GM12878 (cell line): ENCODE measurements around the gene ARHGAP15. TPM values are rescaled to one million over a fixed set of nuclear protein-coding genes. Genes with fewer than 3 reads are reported as not detected.
A peak's percentile ranks its signal among the peaks of the same experiment; 100 is the strongest.

Experiments
- ATAC-seq: fragments of 200-7000 bp; cut with Tn5 transposase; 3 replicates; pipeline ENCODE4 v1.9.1; 2020; ENCODE audit warnings: mild to moderate bottlenecking, moderate library complexity
- BruUV-seq: library from RNA; stranded (reverse); fragments of 400-500 nt; replicated peaks from 2 replicates; lab custom pipeline; 2021; lab: Mats Ljungman, UMichigan
- CTCF ChIA-PET: fragments of 300-600 bp; sonication (Branson Sonifier 250); formaldehyde crosslinking; extraction: SDS; loops from one replicate; lab custom pipeline; 2021; ENCODE audit warnings: inconsistent platforms; lab: Yijun Ruan, JAX
- POLR2A ChIA-PET: fragments of 350-600 bp; formaldehyde crosslinking; extraction: SDS; loops from one replicate; lab custom pipeline; 2021; ENCODE audit warnings: inconsistent platforms; lab: Charles Lee
- RAD21 ChIA-PET: fragments of 300-600 bp; sonication (Branson Sonifier 250); formaldehyde crosslinking; loops from one replicate; lab custom pipeline; 2023; ENCODE audit warnings: antibody characterized with exemption; ENCODE audit not compliant: unreplicated experiment; lab: Charles Lee
- SMC1A ChIA-PET: fragments of 300-600 bp; sonication (Branson Sonifier 250); formaldehyde crosslinking; loops from one replicate; lab custom pipeline; 2023; ENCODE audit not compliant: unreplicated experiment, uncharacterized antibody; lab: Charles Lee
- DNase-seq: peaks from one replicate; pipeline ENCODE4 v3.0.0-alpha.2; 2011; ENCODE audit warnings: low read depth, low spot score
- FAIRE-seq: peaks from 3 replicates; lab custom pipeline; 2011; peaks lifted over from hg19 to GRCh38; lab: Jason Lieb, UNC
- H2AFZ ChIP-seq: 2 replicates; pipeline ENCODE4 v1.6.0; 2011; ENCODE audit warnings: low read depth, low read length, control low read depth; ENCODE audit not compliant: control insufficient read depth
- H3K27ac ChIP-seq: 2 replicates; pipeline ENCODE4 v1.5.1; 2011; ENCODE audit warnings: control low read depth; ENCODE audit not compliant: control insufficient read depth, insufficient read depth
- H3K27me3 ChIP-seq, 2 experiments: replicated peaks in 1 of 2; 2 replicates each; pipeline versions ENCODE4 v1.6.0 to v1.6.1; 2011; ENCODE audit warnings: low read length in 1 of 2; ENCODE audit not compliant: control insufficient read depth in 2 of 2, insufficient read depth in 2 of 2
- H3K36me3 ChIP-seq, 2 experiments: 2 replicates each; pipeline ENCODE4 v1.5.1; 2011; ENCODE audit warnings: low read length in 1 of 2; ENCODE audit not compliant: control insufficient read depth in 2 of 2, insufficient read depth in 2 of 2
- H3K4me1 ChIP-seq: 2 replicates; pipeline ENCODE4 v1.6.1; 2011; ENCODE audit warnings: mild to moderate bottlenecking, low read length, moderate library complexity, mixed read lengths; ENCODE audit not compliant: control insufficient read depth, insufficient read depth
- H3K4me2 ChIP-seq: 2 replicates; pipeline ENCODE4 v1.6.0; 2011; ENCODE audit warnings: control low read depth; ENCODE audit not compliant: control insufficient read depth, insufficient read depth
- H3K4me3 ChIP-seq: fragments of 200-600 bp; sonication (generic); 2 replicates; pipeline ENCODE4 v1.5.1; 2016
- H3K79me2 ChIP-seq: 2 replicates; pipeline ENCODE4 v1.6.0; 2011; ENCODE audit warnings: low read length; ENCODE audit not compliant: control insufficient read depth, insufficient read depth
- H3K9ac ChIP-seq: 2 replicates; pipeline ENCODE4 v1.8.0; 2011; ENCODE audit warnings: low read length, control low read depth, mixed read lengths; ENCODE audit not compliant: control insufficient read depth, insufficient read depth
- H3K9me3 ChIP-seq: replicated peaks from 3 replicates; pipeline ENCODE4 v1.5.1; 2011; ENCODE audit warnings: mild to moderate bottlenecking, low read length; ENCODE audit not compliant: control insufficient read depth, insufficient read depth
- H4K20me1 ChIP-seq: 2 replicates; pipeline ENCODE4 v1.6.0; 2011; ENCODE audit not compliant: control insufficient read depth, insufficient read depth
- ATF3 ChIP-seq: IDR thresholded peaks from 2 replicates; pipeline ENCODE4 v1.6.1; 2011; ENCODE audit warnings: low read depth, mild to moderate bottlenecking, low read length, moderate library complexity, borderline replicate concordance; ENCODE audit errors: extremely low read depth
- CBX5 ChIP-seq: sonication (generic); IDR thresholded peaks from 2 replicates; pipeline ENCODE4 v1.6.1; 2016; ENCODE audit warnings: low read depth, moderate library complexity, mild to moderate bottlenecking, inconsistent platforms
- CHD1 ChIP-seq: IDR thresholded peaks from 2 replicates; pipeline ENCODE4 v1.6.1; 2012; ENCODE audit warnings: low read depth, low read length, improper control_type of control experiment
- IKZF2 ChIP-seq, 2 experiments: fragments of 450-650 bp; IDR thresholded peaks; 2 replicates each; pipeline ENCODE4 v1.6.1; 2017; ENCODE audit warnings: mild to moderate bottlenecking in 2 of 2, moderate library complexity in 2 of 2
- JUND ChIP-seq: IDR thresholded peaks from 2 replicates; pipeline ENCODE4 v1.6.1; 2012; ENCODE audit warnings: low read depth, mild to moderate bottlenecking, low read length, improper control_type of control experiment, moderate library complexity
- KLF5 ChIP-seq: fragments of 450-650 bp; IDR thresholded peaks from 2 replicates; pipeline ENCODE4 v1.6.1; 2014; ENCODE audit warnings: mild to moderate bottlenecking; ENCODE audit not compliant: partially characterized antibody
- MEF2B ChIP-seq: fragments of 450-650 bp; IDR thresholded peaks from 2 replicates; pipeline ENCODE4 v1.6.1; 2018; ENCODE audit warnings: mild to moderate bottlenecking, moderate library complexity; ENCODE audit not compliant: partially characterized antibody, poor library complexity, severe bottlenecking
- PKNOX1 ChIP-seq: fragments of 450-650 bp; IDR thresholded peaks from 2 replicates; pipeline ENCODE4 v1.6.1; 2016; ENCODE audit warnings: mild to moderate bottlenecking
- POLR2A ChIP-seq: IDR thresholded peaks from 2 replicates; pipeline ENCODE4 v1.6.1; 2011; ENCODE audit warnings: low read depth, mild to moderate bottlenecking, low read length
- SMAD1 ChIP-seq: fragments of 450-650 bp; IDR thresholded peaks from 2 replicates; pipeline ENCODE4 v1.6.1; 2018; ENCODE audit warnings: mild to moderate bottlenecking, low read depth; ENCODE audit not compliant: partially characterized antibody
- SMARCA5 ChIP-seq: fragments of 450-650 bp; IDR thresholded peaks from 2 replicates; pipeline ENCODE4 v1.6.1; 2017; ENCODE audit warnings: mild to moderate bottlenecking
- SPI1 ChIP-seq: IDR thresholded peaks from 2 replicates; pipeline ENCODE4 v1.6.1; 2011; ENCODE audit warnings: low read depth, mild to moderate bottlenecking, low read length, moderate library complexity, borderline replicate concordance; ENCODE audit not compliant: insufficient read depth
- ZBTB33 ChIP-seq: fragments of 450-650 bp; IDR thresholded peaks from 2 replicates; pipeline ENCODE4 v1.6.1; 2017; ENCODE audit warnings: mild to moderate bottlenecking
- WGBS: methylation state at CpG from one replicate; pipeline ENCODE4 v1.1.6; 2016; ENCODE audit warnings: low lambda C conversion rate; ENCODE audit not compliant: insufficient replicate concordance, insufficient coverage; ENCODE audit errors: missing lambda C conversion rate; 5-methylcytosine and 5-hydroxymethylcytosine counted together
- in situ Hi-C: fragments of 300-500 bp; cut with MboI; formaldehyde crosslinking; loops from 9 replicates; pipeline ENCODE4 v1.14.3; 2018; ENCODE audit warnings: mixed read lengths
- intact Hi-C: fragments of 100-400 bp; cut with micrococcal nuclease; formaldehyde crosslinking; loops from one replicate; pipeline ENCODE4 v1.14.2; 2022; ENCODE audit not compliant: unreplicated experiment
- polyA plus RNA-seq, 11 experiments: library from polyadenylated mRNA; depleted of rRNA in 4 of 11; unstranded in 6 of 11; stranded (reverse) in 5 of 11; fragments of >200 nt; fragmentation: Nextera tagmentation in 4 of 11; fragmentation: Illumina TruSeq in 1 of 11; extraction: Ambion mirVana in 4 of 11; extraction: Trizol in 1 of 11; gene quantifications; 1 replicate in 1 of 11; 2 replicates in 10 of 11; pipeline versions ENCODE4 v1.2.1 to v1.2.3, GENCODE V29; 2011 to 2016; ENCODE audit warnings: inconsistent platforms in 2 of 11, missing spikeins in 2 of 11, low read depth in 1 of 11
- total RNA-seq, 4 experiments: library from RNA; depleted of rRNA in 3 of 4; stranded (reverse); fragments of >200 nt in 3 of 4; fragmentation: Illumina TruSeq in 1 of 4; extraction: Trizol in 1 of 4; gene quantifications; 2 replicates each; pipeline versions ENCODE4 v1.2.1 to v1.2.3, GENCODE V29; 2013 to 2021

The ARHGAP15 gene
- total and polyA plus RNA-seq, 10 of the 15 experiments (the other 5 are each of a cell fraction or from before 2014, with no cell fraction given) = 38.0 to 92.6 (median 66.7) TPM

- Histone ChIP-seq H3K27me3 (no peaks in the 10 kb centered on the region), H3K9me3 (no peaks in the 10 kb centered on the region), H3K9ac (no peak overlapping the region), H3K27ac (no peak overlapping the region), H3K4me3 (no peak overlapping the region), H3K36me3 (peaks cover 0 to 2% of the 10 kb centered on the region in 2 experiments; a peak in 1 of 4 replicates), H3K4me2 (no peak overlapping the region), H2AFZ (no peak overlapping the region), H4K20me1 (no peaks in the 10 kb centered on the region), H3K4me1 (no peaks in the 10 kb centered on the region), H3K79me2 (no peaks in the 10 kb centered on the region)
- FAIRE-seq (no peak), ATAC-seq (no peak), DNase-seq (no peak)
- TF ChIP-seq SPI1 = peak; percentile 39; the same call in 1 of the 2 replicates
- no peak for TF ChIP-seq ATF3
- ChIA-PET RAD21 (no interaction called here), SMC1A (no interaction called here), CTCF (no interaction called here), POLR2A (no interaction called here)
- intact Hi-C loops = no loop called here
- 5% methylated on average over 1 of the region's 1 CpG for WGBS
- BruUV-seq = no TSS peak
- in situ Hi-C loops = no loop called here
These were observed 625.5 kb downstream of the ARHGAP15 start for GRCh38 chr2:143754742-143755141.

- intact Hi-C loops = no loop called here
- ChIA-PET POLR2A (no interaction called here), CTCF (no interaction called here), SMC1A (no interaction called here), RAD21 (no interaction called here)
- DNase-seq (no peak), ATAC-seq (no peak), FAIRE-seq (no peak)
- in situ Hi-C loops = no loop called here
- BruUV-seq = no TSS peak
- no peaks in the 10 kb centered on the region for H3K4me1 ChIP-seq
- H4K20me1 ChIP-seq = no peaks in the 10 kb centered on the region
- no peaks in the 10 kb centered on the region for H3K27me3 ChIP-seq
- H3K79me2 ChIP-seq = no peaks in the 10 kb centered on the region
- H3K9me3 ChIP-seq = no peaks in the 10 kb centered on the region
- no peak overlapping the region for H2AFZ ChIP-seq
- H3K4me3 ChIP-seq = no peak overlapping the region
- no peak overlapping the region for H3K9ac ChIP-seq
- no peak overlapping the region for H3K4me2 ChIP-seq
- WGBS = 98% methylated on average over 3 of the region's 3 CpGs
- H3K36me3 ChIP-seq = no peaks in the 10 kb centered on the region
- no peak overlapping the region for H3K27ac ChIP-seq
- no peak for TF ChIP-seq PKNOX1
- no peak for TF ChIP-seq ZBTB33
- no peak for TF ChIP-seq KLF5
- no peak for TF ChIP-seq SMARCA5
- no peak for TF ChIP-seq SMAD1
- TF ChIP-seq IKZF2 (IDR thresholded peaks at IDR 0.05) = no peak
- no peak for TF ChIP-seq CBX5
- no peak for TF ChIP-seq JUND
- TF ChIP-seq POLR2A = no peak
- TF ChIP-seq CHD1 = no peak
- TF ChIP-seq MEF2B = no peak
These were observed 629.6 kb downstream of the ARHGAP15 start for GRCh38 chr2:143758629-143759330.
